H1 (cell line): ENCODE data around the gene RNF144A. TPM values are rescaled to one million over a fixed set of nuclear protein-coding genes. Genes with fewer than 3 reads are reported as not detected.

ENCODE experiments used
- RFX5 ChIP-seq: IDR thresholded peaks from 2 replicates; pipeline ENCODE4 v1.6.1; 2011; ENCODE audit warnings: low read depth, low read length, improper control_type of control experiment, borderline replicate concordance
- RNF2 ChIP-seq: fragments of 200-900, 300-1000 bp; sonication (generic); IDR thresholded peaks from 2 replicates; pipeline ENCODE4 v1.7.1; 2016; ENCODE audit warnings: borderline replicate concordance, low read depth, mild to moderate bottlenecking, antibody characterized with exemption, low read length; ENCODE audit not compliant: poor library complexity, severe bottlenecking; ENCODE audit errors: missing control alignments
- SP2 ChIP-seq: IDR thresholded peaks from 2 replicates; pipeline ENCODE4 v1.6.1; 2012; ENCODE audit warnings: mild to moderate bottlenecking, low read length, inconsistent platforms
- polyA plus RNA-seq, 7 experiments: library from polyadenylated mRNA; depleted of rRNA in 3 of 7; stranded (reverse) in 5 of 7; unstranded in 2 of 7; fragments of >200 nt in 5 of 7; fragments of 200-250 nt in 2 of 7; gene quantifications; 1 replicate in 5 of 7; 2 replicates in 1 of 7; 4 replicates in 1 of 7; pipeline versions ENCODE4 v1.2.1 to v1.2.3, GENCODE V29; 2011 to 2013; ENCODE audit warnings: missing spikeins in 2 of 7, mixed read lengths in 2 of 7
- total RNA-seq: library from RNA; stranded (reverse); fragmentation: NEBNext Ultra II Directional; extraction: Animal tissue kit (Norgen Biotek cat#: 25700); gene quantifications from 2 replicates; pipeline ENCODE4 v1.2.1, GENCODE V29; 2021

RNF144A gene
- total and polyA plus RNA-seq, 2 of the 8 experiments (the other 6 are each of a cell fraction or from before 2014, with no cell fraction given), result 14.0 to 15.0 TPM

DNA sequence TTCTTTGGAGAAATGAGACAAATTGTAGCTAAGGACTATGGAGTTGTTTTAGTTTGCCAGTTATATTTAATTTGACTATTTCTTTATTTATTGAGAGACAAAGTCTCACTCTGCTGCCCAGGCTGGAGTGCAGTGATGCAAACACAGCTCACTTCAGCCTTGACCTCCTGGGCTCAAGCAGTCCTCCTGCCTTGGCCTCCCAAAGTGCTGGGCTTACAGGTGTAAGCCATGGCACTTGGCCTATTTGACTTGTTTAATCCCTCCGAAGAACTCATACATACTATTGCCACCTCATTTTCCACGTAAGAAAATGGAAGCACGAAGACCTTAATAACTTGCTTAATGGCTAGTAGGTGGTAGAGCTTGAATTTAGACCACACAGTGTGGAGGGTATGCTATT lies 988 bp upstream of the RNF144A start (continued):
- TF ChIP-seq RNF2 (no peak), RFX5 (no peak), SP2 (no peak)
- TF ChIP-seq, all 59 proteins: peak for 0
